GM19193 (cell line): ENCODE data around the gene SKI.

Source experiments
- POLR2A ChIP-seq: IDR thresholded peaks from 4 replicates; pipeline ENCODE4 v1.6.1; 2011; ENCODE audit not compliant: insufficient read depth, insufficient read length; ENCODE audit errors: extremely low read depth

The SKI gene

DNA sequence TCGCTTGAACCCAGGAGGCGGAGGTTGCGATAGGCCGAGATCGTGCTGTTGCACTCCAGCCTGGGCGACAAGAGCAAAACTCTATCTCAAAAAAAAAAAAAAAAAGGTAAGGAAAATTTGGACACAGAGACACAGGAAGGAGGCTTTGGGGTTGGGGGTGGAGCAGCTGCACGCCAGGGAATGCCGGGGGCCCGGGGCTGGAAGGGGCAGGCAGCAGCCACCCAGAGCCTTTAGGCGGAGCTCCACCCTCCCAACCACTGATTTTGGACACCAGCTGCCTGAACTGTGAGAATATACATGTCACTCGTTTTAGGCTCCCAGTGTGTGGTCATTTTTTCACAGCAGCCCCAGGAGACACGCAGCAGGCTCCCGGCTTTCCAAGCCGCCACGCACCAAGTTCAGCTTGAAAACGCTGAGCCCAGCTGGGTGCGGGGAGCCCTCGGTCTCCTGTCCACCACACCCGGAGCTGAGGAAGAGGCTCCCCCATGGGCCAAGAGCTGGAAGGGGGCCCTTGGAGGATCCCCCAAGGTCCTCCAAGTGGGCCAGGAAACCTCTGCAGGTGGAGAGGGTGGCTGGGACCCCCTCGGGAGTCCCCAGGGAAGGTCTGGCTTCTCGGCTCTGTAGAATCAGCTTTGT lies 27.7 kb upstream of the SKI start:
- no peak for TF ChIP-seq POLR2A

DNA sequence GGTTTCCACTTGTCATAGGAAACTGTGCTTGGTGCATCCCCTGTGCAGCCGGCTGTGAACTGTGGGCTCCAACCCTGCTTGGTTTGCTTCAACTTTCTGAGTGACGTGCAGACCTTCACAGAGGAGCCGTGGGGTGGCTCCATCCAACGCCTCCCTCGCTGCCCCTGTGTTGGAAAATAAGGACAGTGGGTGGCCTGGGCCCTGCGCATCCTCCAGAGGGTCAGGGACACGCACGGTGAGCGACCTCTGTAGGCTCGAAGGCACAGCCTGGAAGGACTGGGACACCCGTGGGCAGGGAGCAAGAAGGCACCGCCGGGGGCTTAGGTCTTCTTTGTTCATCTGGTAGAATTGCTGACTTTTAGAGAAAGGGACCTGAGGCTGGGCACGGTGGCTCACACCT lies 27.1 kb upstream of the SKI start:
- no peak for TF ChIP-seq POLR2A

DNA sequence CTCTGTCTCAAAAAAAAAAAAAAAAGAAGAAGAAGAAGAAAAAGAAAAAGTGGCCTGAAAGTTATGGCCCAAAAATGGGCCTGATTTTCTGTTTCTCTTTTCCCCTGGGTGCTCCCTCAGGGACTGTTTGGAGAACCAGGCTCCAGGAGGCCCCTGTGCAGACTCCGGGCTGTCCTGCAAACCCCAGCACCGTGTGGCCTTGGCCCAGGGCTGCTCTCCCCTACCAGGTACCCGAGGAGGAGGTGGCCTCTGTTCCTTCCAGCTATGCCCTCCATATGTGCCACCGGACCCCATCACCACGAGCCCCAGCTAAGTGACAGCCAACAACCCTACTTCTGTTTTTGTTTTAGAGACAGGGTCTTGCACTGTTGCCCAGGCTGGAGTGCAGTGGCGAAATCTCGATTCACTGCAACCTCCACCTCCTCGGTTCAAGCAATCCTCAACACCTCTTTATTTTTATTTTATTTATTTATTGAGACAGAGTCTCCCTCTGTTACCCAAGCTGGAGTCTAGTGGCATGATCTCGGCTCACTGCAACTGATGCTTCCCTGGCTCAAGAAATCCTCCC lies 26.0 kb upstream of the SKI start:
- TF ChIP-seq POLR2A: no peak

DNA sequence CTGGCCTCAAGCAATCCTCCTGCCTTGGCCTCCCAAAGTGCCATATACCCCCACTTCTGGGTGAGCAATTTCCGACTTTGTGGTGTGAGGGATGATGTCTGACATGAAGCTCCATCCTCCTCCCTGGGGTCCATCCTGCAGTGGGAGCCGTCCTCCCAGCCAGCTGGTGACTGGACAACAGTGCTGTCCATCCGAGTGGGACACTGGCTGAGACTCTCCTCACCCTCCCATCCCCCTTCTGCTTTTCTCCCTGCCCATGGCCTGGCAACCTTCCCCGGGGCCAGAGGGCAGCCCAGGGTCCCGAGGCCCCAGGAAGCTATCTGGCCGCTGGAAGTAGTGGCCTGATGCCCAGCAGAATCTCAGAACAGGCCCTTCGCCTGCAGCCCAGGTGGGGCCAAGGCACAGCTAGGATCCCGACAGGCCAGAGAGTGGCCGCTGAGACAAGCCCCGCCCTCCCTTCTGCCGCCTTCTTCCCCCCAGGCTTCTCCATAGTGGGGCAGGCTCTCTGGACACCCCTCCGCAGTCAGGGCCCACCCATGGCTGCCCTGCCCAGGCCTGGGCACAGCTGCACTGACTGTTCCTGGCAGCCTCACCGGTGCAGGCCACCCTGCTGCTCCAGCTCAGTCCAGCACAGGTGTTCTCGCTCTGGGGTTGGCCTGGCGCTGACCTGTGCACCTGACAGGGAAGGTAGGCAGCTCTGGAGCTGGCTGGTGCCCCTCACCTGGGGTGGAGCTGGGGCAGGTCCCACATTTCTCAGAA lies 25.1 kb upstream of the SKI start:
- TF ChIP-seq POLR2A: no peak

DNA sequence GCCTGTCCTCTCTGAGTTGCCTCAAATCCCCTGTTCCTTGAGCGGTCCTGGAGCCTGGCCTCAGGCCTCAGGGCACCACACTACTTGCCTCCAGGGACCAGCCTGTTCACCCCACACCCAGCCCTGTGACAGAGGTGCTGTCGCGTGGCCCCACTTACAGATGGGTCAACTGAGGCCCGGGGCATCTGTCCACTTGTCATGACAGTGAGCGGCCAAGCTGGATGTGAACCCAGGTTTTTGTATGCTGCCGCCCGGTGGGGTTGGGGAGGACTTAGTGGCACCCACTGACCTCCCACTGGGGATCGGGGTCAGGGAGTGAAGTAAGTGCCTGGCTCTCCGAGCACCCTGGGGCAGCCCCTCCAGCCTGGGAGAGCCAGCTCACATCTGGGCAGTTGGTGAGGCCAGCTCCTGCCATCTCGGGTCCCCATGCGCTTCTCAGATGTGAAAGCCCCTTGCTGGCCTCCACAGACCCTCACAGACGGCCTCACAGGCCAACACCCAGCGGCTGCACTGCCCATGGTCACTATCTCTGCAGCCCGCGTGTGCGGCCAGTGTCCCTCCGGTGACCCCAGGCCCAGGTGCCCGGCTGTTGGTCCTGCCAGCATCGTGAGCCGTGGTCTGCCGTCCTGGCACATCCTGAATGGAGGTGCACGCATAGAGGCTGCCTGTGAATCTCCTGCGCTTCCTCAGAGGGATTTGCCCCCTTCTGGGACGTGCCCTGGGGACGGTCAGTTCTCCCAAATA lies 24.3 kb upstream of the SKI start:
- TF ChIP-seq POLR2A: no peak

DNA sequence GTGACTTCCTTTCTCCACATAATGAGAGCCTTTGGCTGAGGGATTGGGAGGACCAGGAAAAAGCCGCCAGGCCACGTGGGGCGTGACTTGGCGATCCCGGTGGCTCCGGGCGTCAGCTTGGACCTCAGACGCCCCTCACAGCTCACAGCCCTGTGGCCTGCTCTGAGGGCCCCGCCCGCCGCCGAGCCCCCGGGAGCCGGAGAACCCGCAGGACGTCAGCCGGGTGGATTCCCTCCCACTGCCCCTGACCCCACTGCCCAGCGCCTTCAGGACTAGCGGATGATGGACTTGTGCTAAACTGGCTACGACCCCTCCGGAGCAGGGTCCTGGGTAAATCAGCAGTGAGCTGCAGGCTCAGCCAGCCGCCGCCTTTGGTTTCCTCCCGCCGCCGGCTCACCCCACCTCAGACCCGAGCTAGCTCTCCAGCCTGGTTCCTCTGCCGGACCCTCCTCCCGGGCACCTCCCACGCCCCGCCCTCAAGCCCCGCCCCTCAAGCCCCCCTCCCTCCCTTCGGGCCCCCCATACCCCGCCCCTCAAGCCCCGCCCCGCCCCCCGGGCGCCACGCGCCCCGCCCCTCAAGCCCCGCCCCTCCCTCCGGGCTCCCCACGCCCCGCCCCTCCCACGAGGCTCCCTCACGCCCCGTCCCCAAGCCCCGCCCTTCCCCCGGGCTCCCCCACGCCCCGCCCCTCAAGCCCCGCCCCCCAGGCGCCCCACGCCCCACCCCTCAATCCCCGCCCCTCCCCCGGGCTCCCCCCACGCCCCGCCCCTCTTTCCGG lies 23.5 kb upstream of the SKI start:
- TF ChIP-seq POLR2A: no peak

DNA sequence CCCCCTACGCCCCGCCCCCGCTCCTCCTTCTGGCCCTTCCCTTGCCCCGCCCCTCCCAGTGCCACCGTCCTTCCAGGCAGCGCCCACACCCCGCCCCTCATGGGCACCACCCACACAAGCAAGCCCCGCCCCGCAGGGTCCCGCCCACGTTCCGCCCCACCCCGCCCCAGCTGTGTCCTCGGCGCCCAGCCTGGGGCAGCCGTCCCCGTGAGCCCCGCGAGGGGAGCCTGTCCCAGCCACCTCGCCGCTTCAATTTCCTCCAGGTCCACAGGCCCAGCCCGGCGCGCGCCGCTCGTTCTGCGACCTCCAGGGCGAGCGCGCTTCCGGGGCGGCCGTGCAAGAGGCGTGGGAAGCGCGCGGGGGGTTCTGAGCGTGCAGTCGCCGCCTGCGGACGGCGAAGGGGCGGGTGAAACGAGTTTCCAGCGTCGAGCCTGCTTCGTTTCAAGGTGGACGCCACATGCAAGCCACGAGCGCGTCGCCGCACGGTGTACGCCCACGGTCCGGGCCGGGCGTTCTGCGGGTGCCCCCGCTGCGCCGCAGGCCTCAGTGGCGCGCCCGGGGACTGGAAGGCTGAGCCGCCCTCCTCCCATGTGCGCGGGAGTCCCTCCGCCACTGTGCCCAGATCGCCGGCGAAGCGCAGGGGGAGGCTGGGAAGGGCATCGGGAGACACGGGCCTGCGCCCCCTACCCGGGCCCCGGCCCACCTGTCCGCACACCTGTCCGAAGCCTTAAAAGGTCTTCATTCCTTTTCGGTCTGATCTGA lies 22.7 kb upstream of the SKI start:
- TF ChIP-seq POLR2A: no peak

DNA sequence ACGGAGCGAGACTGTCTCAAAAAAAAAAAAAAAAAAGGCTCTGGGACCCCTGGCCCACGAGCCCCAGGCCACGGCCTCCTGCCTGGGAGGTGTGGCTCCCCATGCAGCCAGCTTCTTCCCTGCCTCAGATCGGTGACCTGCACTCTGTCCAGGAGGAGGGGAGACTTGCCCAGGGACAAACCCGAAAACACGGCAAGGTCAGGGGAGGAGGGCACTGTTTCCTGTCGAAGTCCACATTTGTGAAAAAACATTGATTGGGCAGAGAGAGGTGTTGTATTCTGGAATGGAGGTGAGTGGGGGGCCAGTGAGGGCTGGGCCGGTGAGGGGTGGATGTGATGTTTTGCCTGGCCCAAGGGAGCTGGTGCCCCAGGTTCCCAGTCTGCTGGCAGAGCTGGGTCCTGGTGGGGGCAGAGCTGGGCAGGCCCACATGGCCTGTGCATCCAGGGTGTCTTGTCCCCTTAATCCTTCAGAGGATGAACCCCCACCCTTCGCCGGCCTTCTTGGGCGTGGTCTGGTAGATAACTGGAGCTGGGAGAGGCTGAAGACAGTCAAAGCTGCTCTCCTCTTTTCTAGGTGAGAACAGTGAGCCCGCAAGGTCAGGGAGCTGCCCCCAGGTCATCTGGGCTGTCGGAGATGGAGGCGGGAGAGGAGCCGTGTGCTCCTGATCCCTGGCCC lies 21.2 kb upstream of the SKI start:
- TF ChIP-seq POLR2A: no peak

DNA sequence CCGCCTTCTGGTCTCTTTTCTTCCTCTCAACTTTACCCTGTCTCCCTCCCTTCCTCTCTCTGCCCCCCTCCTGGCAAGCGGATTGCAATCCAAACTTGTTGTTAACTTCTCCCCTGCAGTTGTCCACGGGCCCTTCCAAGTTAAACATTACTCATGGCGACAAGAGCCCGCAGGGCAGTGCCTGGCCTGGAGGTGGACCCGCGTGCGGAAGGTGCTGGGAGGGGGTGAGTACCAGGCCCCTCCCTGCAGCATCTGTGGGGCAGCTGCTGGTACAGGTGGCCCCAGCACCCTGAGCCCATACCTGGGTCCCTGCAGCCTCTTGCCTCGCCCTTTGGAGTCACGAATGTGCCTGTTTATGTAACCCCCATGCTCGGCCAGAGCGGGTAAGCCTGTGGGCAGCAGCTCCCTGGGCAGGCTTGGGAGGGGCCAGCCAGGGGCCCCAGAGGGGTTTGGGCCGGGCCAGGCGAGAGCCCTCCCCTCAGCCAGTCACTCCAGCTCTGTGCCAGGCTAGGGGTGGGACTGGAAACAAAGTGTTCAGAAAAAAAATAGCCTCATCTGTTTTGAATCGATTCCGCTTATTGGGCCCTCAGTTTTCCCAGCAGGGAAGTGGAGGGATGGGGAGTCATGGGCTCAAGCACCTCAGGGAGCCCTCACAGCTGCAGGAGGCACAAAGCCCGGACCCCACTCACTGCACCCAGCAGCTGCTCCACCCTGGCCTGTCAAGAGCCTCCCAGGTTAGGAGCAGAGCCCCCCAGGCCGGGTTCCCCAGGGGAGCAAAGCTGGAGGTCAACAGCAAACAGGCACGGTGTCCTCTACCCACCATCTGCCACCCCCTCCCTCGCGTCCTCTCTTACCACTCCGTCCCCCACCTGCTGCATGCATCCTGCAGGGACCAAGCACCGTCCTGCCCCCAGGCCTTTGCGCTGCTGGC lies 19.5 kb upstream of the SKI start:
- TF ChIP-seq POLR2A: no peak

DNA sequence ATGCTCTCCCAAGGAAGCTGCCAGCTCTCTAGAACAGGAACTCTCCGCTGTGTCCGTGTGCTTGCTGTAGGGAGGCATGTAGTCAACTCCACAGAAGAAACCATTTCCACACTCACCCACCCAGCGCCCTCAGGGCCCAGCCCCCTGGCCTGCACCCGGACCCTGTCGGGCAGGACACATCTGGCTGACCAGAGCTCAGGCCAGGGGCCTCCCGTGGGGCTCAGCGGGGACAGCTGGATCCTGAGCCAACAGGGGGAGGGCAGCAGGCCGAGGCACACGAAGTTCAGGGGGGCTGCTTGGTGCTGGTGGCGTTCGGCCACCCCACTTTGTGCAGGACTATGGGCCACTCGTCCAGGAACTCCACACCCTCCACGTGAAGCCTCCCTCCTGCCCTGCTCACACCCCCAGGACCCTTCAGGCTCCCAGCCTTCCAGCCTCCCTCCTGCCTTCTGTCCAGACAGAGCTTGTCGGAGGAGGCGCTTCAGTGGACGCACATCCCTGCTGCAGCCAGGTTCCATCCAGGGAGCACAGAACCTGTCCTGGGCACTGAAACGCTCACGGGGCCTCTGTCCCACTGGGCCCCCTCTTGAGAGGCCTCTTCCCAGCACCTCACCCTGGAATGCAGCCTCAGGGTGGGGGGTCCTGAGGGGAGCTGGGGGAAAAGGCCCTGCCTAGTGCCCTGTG lies 18.6 kb upstream of the SKI start:
- no peak for TF ChIP-seq POLR2A

DNA sequence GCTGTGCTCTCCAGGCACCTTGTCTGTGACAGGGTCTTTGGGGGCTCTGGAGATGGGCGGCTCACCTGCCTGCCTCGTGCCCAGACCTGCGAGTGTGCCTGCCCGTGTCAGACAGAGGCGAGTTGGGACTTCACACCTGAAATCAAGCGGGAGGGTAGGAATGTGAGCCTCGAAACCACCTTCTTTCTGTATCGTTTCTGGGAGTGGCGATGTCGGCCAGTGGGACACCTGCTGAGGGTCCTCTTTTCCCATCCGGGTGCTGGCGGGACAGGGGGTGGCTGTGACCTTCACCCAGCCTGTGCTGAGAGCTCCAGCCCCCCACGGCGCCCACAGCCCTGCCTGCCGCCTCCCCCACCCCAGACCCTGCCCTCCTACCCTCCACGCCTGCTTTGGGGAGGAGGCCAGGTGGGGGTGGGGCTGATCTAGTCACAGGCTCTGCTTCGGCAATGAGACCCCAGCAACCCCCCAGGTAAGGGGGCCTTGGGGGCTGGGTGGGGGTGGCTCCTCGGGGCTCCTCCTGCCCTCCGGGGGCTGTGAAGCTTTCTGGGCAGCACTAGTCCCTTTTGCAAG lies 17.9 kb upstream of the SKI start:
- no peak for TF ChIP-seq POLR2A

DNA sequence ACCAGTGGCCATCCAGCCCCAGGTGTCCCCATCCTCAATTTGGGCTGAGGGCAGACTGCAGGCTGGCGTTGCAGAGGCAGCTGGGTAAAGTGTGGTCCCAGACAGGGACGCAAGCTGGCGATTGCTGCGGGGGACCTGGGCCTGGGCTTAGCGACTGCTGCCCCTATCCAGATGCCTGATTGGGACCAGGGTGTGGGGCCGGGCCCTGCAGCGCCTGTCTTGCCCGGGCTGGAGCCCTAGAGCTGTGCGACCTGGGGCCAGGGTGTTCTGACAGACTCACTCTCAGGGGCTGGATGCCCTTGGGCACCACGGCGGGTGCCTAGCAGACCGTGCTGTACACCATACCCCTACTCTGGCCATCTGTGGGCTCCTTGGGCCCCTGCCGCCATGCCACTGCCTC lies 17.3 kb upstream of the SKI start:
- no peak for TF ChIP-seq POLR2A
